ENCODE results near the gene ZNF827.

GRCh38 chr4:145722561-145722960, 216.1 kb downstream of the ZNF827 start:
- TF ChIP-seq CTCF (IDR thresholded peaks at IDR 0.05; ENCODE audit: control extremely low read depth in 1 of 3, insufficient read depth in 1 of 3, low read depth in 1 of 3, low read length in 3 of 3) (no peak), HDAC2 (IDR thresholded peaks at IDR 0.05; ENCODE audit: borderline replicate concordance in 1 of 2, low read depth in 2 of 2, low read length in 2 of 2) (no peak), POLR2A (IDR thresholded peaks at IDR 0.05; ENCODE audit: control extremely low read depth in 1 of 2, low read depth in 2 of 2, low read length in 2 of 2) (no peak), ZNF274 (IDR thresholded peaks at IDR 0.05; ENCODE audit: borderline replicate concordance, extremely low read depth, low read length) (no peak), CBX5 (IDR thresholded peaks at IDR 0.05; ENCODE audit: low read depth, low read length) (no peak), SP1 (IDR thresholded peaks at IDR 0.05; ENCODE audit: low read depth, low read length) (no peak), BCL11A (IDR thresholded peaks at IDR 0.05; ENCODE audit: low read depth in 2 of 2, low read length in 2 of 2) (no peak), RFX5 (IDR thresholded peaks at IDR 0.05; ENCODE audit: borderline replicate concordance, low read depth, low read length) (no peak), POLR2AphosphoS5 (IDR thresholded peaks at IDR 0.05; ENCODE audit: low read depth, low read length) (no peak), JUND (IDR thresholded peaks at IDR 0.05; ENCODE audit: low read length) (no peak), EZH2 (IDR thresholded peaks at IDR 0.05; ENCODE audit: low read depth, low read length, severe bottlenecking) (no peak)

All from H1 (cell line).